GM23248 (cell line): ENCODE measurements around the gene ITGAD.

Experiments used
- EZH2 ChIP-seq: fragments of 200-600 bp; sonication (generic); IDR thresholded peaks from 2 replicates; pipeline ENCODE4 v1.6.1; 2018; ENCODE audit warnings: antibody characterized with exemption, mild to moderate bottlenecking; ENCODE audit not compliant: insufficient read depth, poor library complexity, severe bottlenecking
- EZH2phosphoT487 ChIP-seq: fragments of 200-600 bp; sonication (generic); IDR thresholded peaks from 2 replicates; pipeline ENCODE4 v1.6.1; 2018; ENCODE audit warnings: antibody characterized with exemption, moderate library complexity, mild to moderate bottlenecking, low read depth; ENCODE audit not compliant: insufficient read depth

DNA sequence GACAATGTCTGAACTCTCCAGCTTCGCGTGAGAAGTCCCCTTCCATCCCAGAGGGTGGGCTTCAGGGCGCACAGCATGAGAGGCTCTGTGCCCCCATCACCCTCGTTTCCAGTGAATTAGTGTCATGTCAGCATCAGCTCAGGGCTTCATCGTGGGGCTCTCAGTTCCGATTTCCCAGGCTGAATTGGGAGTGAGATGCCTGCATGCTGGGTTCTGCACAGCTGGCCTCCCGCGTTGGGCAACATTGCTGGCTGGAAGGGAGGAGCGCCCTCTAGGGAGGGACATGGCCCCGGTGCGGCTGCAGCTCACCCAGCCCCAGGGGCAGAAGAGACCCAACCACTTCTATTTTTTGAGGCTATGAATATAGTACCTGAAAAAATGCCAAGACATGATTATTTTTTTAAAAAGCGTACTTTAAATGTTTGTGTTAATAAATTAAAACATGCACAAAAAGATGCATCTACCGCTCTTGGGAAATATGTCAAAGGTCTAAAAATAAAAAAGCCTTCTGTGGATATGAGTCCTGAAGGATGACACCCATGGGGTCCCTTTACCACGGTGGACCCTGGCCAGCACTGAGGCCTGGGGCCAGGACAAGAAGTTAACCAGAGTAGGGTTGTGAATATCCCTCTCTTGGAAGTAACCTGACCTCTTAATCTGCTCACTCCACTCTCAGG is 10.5 kb upstream of the ITGAD start:
- TF ChIP-seq EZH2 (no peak), EZH2phosphoT487 (no peak)
